GM12878 (cell line): ENCODE results near the gene PINK1. TPM values are rescaled to one million over a fixed set of nuclear protein-coding genes. Genes with fewer than 3 reads are reported as not detected.

Source experiments
- EP300 ChIP-seq, 2 experiments: fragments of 150-350 bp in 1 of 2; IDR thresholded peaks; 2 replicates each; pipeline ENCODE4 v1.6.1; 2011 to 2012; ENCODE audit warnings: low read depth in 2 of 2, low read length in 2 of 2, borderline replicate concordance in 1 of 2, improper control_type of control experiment in 1 of 2, inconsistent platforms in 1 of 2; ENCODE audit not compliant: control insufficient read depth in 1 of 2
- GATAD2B ChIP-seq: fragments of 450-650 bp; conservative IDR thresholded peaks from 2 replicates; pipeline ENCODE4 v1.6.1; 2017; ENCODE audit warnings: low read depth, mild to moderate bottlenecking, moderate library complexity
- IKZF2 ChIP-seq, 2 experiments: fragments of 450-650 bp; IDR thresholded peaks; 2 replicates each; pipeline ENCODE4 v1.6.1; 2017; ENCODE audit warnings: mild to moderate bottlenecking in 2 of 2, moderate library complexity in 2 of 2
- LARP7 ChIP-seq: fragments of 450-650 bp; IDR thresholded peaks from 2 replicates; pipeline ENCODE4 v1.6.1; 2017; ENCODE audit warnings: mild to moderate bottlenecking
- NKRF ChIP-seq: fragments of 450-650 bp; conservative IDR thresholded peaks from 2 replicates; pipeline ENCODE4 v1.6.1; 2017; ENCODE audit warnings: mild to moderate bottlenecking, moderate library complexity
- RELB ChIP-seq: fragments of 450-650 bp; IDR thresholded peaks from 2 replicates; pipeline ENCODE4 v1.6.1; 2017; ENCODE audit warnings: low read depth, mild to moderate bottlenecking, moderate library complexity
- SKIL ChIP-seq: fragments of 450-650 bp; IDR thresholded peaks from 2 replicates; pipeline ENCODE4 v1.6.1; 2017; ENCODE audit warnings: mild to moderate bottlenecking, low read depth, inconsistent platforms; ENCODE audit not compliant: poor library complexity, severe bottlenecking
- SMC3 ChIP-seq: IDR thresholded peaks from 2 replicates; pipeline ENCODE4 v1.6.1; 2011; ENCODE audit warnings: low read length, improper control_type of control experiment, borderline replicate concordance
- SREBF2 ChIP-seq: IDR thresholded peaks from 2 replicates; pipeline ENCODE4 v1.6.1; 2012; ENCODE audit warnings: mild to moderate bottlenecking, low read length
- TARDBP ChIP-seq: IDR thresholded peaks from 2 replicates; pipeline ENCODE4 v1.6.1; 2016; ENCODE audit warnings: borderline replicate concordance
- polyA plus RNA-seq, 11 experiments: library from polyadenylated mRNA; depleted of rRNA in 4 of 11; unstranded in 6 of 11; stranded (reverse) in 5 of 11; fragments of >200 nt; fragmentation: Nextera tagmentation in 4 of 11; fragmentation: Illumina TruSeq in 1 of 11; extraction: Ambion mirVana in 4 of 11; extraction: Trizol in 1 of 11; gene quantifications; 1 replicate in 1 of 11; 2 replicates in 10 of 11; pipeline versions ENCODE4 v1.2.1 to v1.2.3, GENCODE V29; 2011 to 2016; ENCODE audit warnings: inconsistent platforms in 2 of 11, missing spikeins in 2 of 11, low read depth in 1 of 11
- total RNA-seq, 4 experiments: library from RNA; depleted of rRNA in 3 of 4; stranded (reverse); fragments of >200 nt in 3 of 4; fragmentation: Illumina TruSeq in 1 of 4; extraction: Trizol in 1 of 4; gene quantifications; 2 replicates each; pipeline versions ENCODE4 v1.2.1 to v1.2.3, GENCODE V29; 2013 to 2021

Gene PINK1
- total and polyA plus RNA-seq, 10 of the 15 experiments (the other 5 are each of a cell fraction or from before 2014, with no cell fraction given) = 0.42 to 4.4 (median 1.9) TPM; not detected in 1

GRCh38 chr1:20615946-20616846 lies 17.1 kb upstream of the PINK1 start (continued):
- TF ChIP-seq LARP7 = no peak
- TF ChIP-seq SMC3 = no peak
- TF ChIP-seq SKIL = no peak
- no peak for TF ChIP-seq EP300 (IDR thresholded peaks at IDR 0.05; ENCODE audit: borderline replicate concordance in 1 of 2, control insufficient read depth in 1 of 2, low read depth in 2 of 2, low read length in 2 of 2)
- no peak for TF ChIP-seq IKZF2 (IDR thresholded peaks at IDR 0.05)
- no peak for TF ChIP-seq SREBF2
- no peak for TF ChIP-seq RELB
- no peak for TF ChIP-seq TARDBP
- TF ChIP-seq NKRF = no peak
- TF ChIP-seq GATAD2B = no peak
- TF ChIP-seq, all 136 proteins: peak for 0
